PC-3 (cell line): ENCODE data around the gene TNFRSF6B. TPM values are rescaled to one million over a fixed set of nuclear protein-coding genes. Genes with fewer than 3 reads are reported as not detected.

Experiments used
- ATAC-seq: fragments of 200-7000 bp; cut with Tn5 transposase; 2 replicates; pipeline ENCODE4 v1.9.1; 2020; ENCODE audit warnings: mild to moderate bottlenecking, moderate library complexity
- BruUV-seq: library from RNA; stranded (reverse); fragments of 400-500 nt; replicated peaks from 2 replicates; lab custom pipeline; 2021; lab: Mats Ljungman, UMichigan
- CTCF ChIA-PET: fragments of 300-600 bp; sonication (Branson Sonifier 250); formaldehyde crosslinking; loops from one replicate; lab custom pipeline; 2022; ENCODE audit warnings: antibody characterized with exemption; lab: Charles Lee
- POLR2A ChIA-PET: fragments of 300-600 bp; sonication (Branson Sonifier 250); formaldehyde crosslinking; loops from one replicate; lab custom pipeline; 2022; ENCODE audit warnings: antibody characterized with exemption; ENCODE audit not compliant: unreplicated experiment; lab: Charles Lee
- DNase-seq: peaks from one replicate; pipeline ENCODE4 v3.0.0-alpha.2; 2015
- H2AFZ ChIP-seq: fragments of 300-600 bp; sonication (generic); 2 replicates; pipeline ENCODE4 v1.6.0; 2016; ENCODE audit warnings: antibody characterized with exemption, low read length
- H3F3A ChIP-seq: fragments of 300-600 bp; sonication (generic); one replicate; pipeline ENCODE4 v1.6.0; 2017; ENCODE audit warnings: antibody characterized with exemption, low read length, control low read depth, mild to moderate bottlenecking; ENCODE audit not compliant: unreplicated experiment
- H3K27ac ChIP-seq: fragments of 300-600 bp; sonication (generic); 2 replicates; pipeline ENCODE4 v1.5.1; 2016; ENCODE audit warnings: mild to moderate bottlenecking, low read length
- H3K27me3 ChIP-seq: fragments of 300-600 bp; sonication (generic); 2 replicates; pipeline ENCODE4 v1.6.1; 2016; ENCODE audit warnings: low read length, mixed read lengths
- H3K36me3 ChIP-seq: fragments of 300-600 bp; sonication (generic); 2 replicates; pipeline ENCODE4 v1.6.1; 2016; ENCODE audit warnings: low read depth, mixed run types, low read length, mixed read lengths
- H3K4me1 ChIP-seq: fragments of 300-600 bp; sonication (generic); 2 replicates; pipeline ENCODE4 v1.5.1; 2016; ENCODE audit warnings: low read length; ENCODE audit not compliant: insufficient read depth
- H3K4me2 ChIP-seq: fragments of 300-600 bp; sonication (generic); 2 replicates; pipeline ENCODE4 v1.6.0; 2016; ENCODE audit warnings: low read length
- H3K4me3 ChIP-seq: fragments of 300-600 bp; sonication (generic); 2 replicates; pipeline ENCODE4 v1.5.1; 2016; ENCODE audit warnings: mild to moderate bottlenecking, low read length, mixed read lengths
- H3K79me2 ChIP-seq: fragments of 300-600 bp; sonication (generic); 2 replicates; pipeline ENCODE4 v1.6.1; 2017; ENCODE audit warnings: low read length, mixed read lengths
- H3K9ac ChIP-seq: fragments of 300-600 bp; sonication (generic); 2 replicates; pipeline ENCODE4 v1.6.0; 2016; ENCODE audit warnings: mild to moderate bottlenecking, low read length
- H3K9me2 ChIP-seq: fragments of 300-600 bp; sonication (generic); replicated peaks from 2 replicates; pipeline ENCODE4 v1.6.1; 2016; ENCODE audit warnings: mixed run types, low read length, mixed read lengths
- H3K9me3 ChIP-seq: fragments of 300-600 bp; sonication (generic); 2 replicates; pipeline ENCODE4 v1.6.1; 2016; ENCODE audit warnings: low read length, mixed read lengths
- H4K20me1 ChIP-seq: fragments of 300-600 bp; sonication (generic); 2 replicates; pipeline ENCODE4 v1.6.1; 2016; ENCODE audit warnings: low read length, mixed read lengths
- CTCF ChIP-seq: fragments of 300-600 bp; sonication (generic); conservative IDR thresholded peaks from 2 replicates; pipeline ENCODE4 v1.5.1; 2017; ENCODE audit warnings: antibody characterized with exemption, low read depth, mild to moderate bottlenecking, low read length
- EZH2 ChIP-seq: fragments of 300-600 bp; sonication (generic); IDR thresholded peaks from one replicate; pipeline ENCODE4 v1.6.1; 2017; ENCODE audit warnings: antibody characterized with exemption, mild to moderate bottlenecking, low read length; ENCODE audit not compliant: unreplicated experiment
- EZH2phosphoT487 ChIP-seq: fragments of 300-600 bp; sonication (generic); IDR thresholded peaks from 2 replicates; pipeline ENCODE4 v1.6.1; 2018; ENCODE audit warnings: mild to moderate bottlenecking, antibody characterized with exemption, low read length, borderline replicate concordance
- intact Hi-C: fragments of 100-400 bp; cut with micrococcal nuclease; formaldehyde crosslinking; loops from 2 replicates; pipeline ENCODE4 v1.9.0; 2023
- total RNA-seq: library from RNA; depleted of rRNA; stranded (reverse); fragments of >200 nt; gene quantifications from 2 replicates; pipeline ENCODE4 v1.2.3, GENCODE V29; 2014

Gene TNFRSF6B
- total RNA-seq, 1 experiment from 2014 or later, result 41.6 TPM

- no TSS peak for BruUV-seq
- Histone ChIP-seq H3K36me3 (peaks cover 55% of the 10 kb centered on the region), H3F3A (no peaks in the 10 kb centered on the region), H2AFZ (no peak overlapping the region), H3K9ac (no peak overlapping the region), H3K4me3 (no peak overlapping the region), H3K4me1 (peaks cover 14% of the 10 kb centered on the region), H3K9me3 (no peaks in the 10 kb centered on the region), H3K9me2 (no peaks in the 10 kb centered on the region), H3K4me2 (no peak overlapping the region), H3K27me3 (no peaks in the 10 kb centered on the region), H3K79me2 (peaks cover 95% of the 10 kb centered on the region), H3K27ac (no peak overlapping the region), H4K20me1 (no peaks in the 10 kb centered on the region)
- ChIA-PET CTCF (no interaction called here), POLR2A (no interaction called here)
- TF ChIP-seq EZH2 (no peak), CTCF (no peak), EZH2phosphoT487 (no peak)
- no peak for DNase-seq
- no peak for ATAC-seq
- intact Hi-C loops, result no loop called here
Observed at GRCh38 chr20:63711085-63711645, 14.7 kb downstream of the TNFRSF6B start.

- intact Hi-C loops, result no loop called here
Observed at GRCh38 chr20:63712191-63712590, 15.7 kb downstream of the TNFRSF6B start.

More at GRCh38 chr20:63712191-63712590, 15.7 kb downstream of the TNFRSF6B start:
- Histone ChIP-seq H3K79me2 (peaks cover 95% of the 10 kb centered on the region), H3K9me3 (no peaks in the 10 kb centered on the region), H3K4me3 (no peak overlapping the region), H3K4me2 (no peak overlapping the region), H3F3A (no peaks in the 10 kb centered on the region), H3K27me3 (no peaks in the 10 kb centered on the region), H4K20me1 (no peaks in the 10 kb centered on the region), H3K9me2 (no peaks in the 10 kb centered on the region), H3K27ac (no peak overlapping the region), H3K4me1 (peaks cover 9% of the 10 kb centered on the region), H3K36me3 (peaks cover 58% of the 10 kb centered on the region), H2AFZ (no peak overlapping the region), H3K9ac (no peak overlapping the region)
- ATAC-seq (no peak), DNase-seq (no peak)
- POLR2A ChIA-PET, result no interaction called here
- no peak for TF ChIP-seq CTCF
- TF ChIP-seq EZH2phosphoT487, result no peak
- no peak for TF ChIP-seq EZH2
- no TSS peak for BruUV-seq
- CTCF ChIA-PET, result no interaction called here
